Cardiac muscle cell (in vitro differentiated cells and primary cell): Measurements from ENCODE around the gene ABCA1. TPM values are rescaled to one million over a fixed set of nuclear protein-coding genes. Genes with fewer than 3 reads are reported as not detected.
A peak's percentile ranks its signal among the peaks of the same experiment; 100 is the strongest.

Experiments used
- DNase-seq, 2 donors: peaks; one replicate each; pipeline versions ENCODE4 v3.0.0 to v3.0.0-alpha.2; 2010 to 2017; ENCODE audit warnings: low read depth in 1 of 2, low spot score in 1 of 2
- H3K27ac ChIP-seq: fragments of 200-600 bp; sonication (generic); 2 replicates; pipeline ENCODE4 v1.5.1; 2016
- H3K27me3 ChIP-seq: fragments of 200-600 bp; sonication (generic); 2 replicates; pipeline ENCODE4 v1.6.0; 2016; ENCODE audit warnings: control low read depth
- H3K36me3 ChIP-seq: fragments of 200-600 bp; sonication (generic); 2 replicates; pipeline ENCODE4 v1.5.1; 2016; ENCODE audit warnings: control low read depth
- H3K4me1 ChIP-seq: fragments of 200-600 bp; sonication (generic); 2 replicates; pipeline ENCODE4 v1.8.1; 2017; ENCODE audit warnings: low read depth, mild to moderate bottlenecking, mixed run types
- H3K4me3 ChIP-seq: fragments of 200-600 bp; sonication (generic); 2 replicates; pipeline ENCODE4 v1.5.1; 2016; ENCODE audit warnings: mild to moderate bottlenecking
- H3K9me3 ChIP-seq: fragments of 200-600 bp; sonication (generic); 2 replicates; pipeline ENCODE4 v1.5.1; 2017; ENCODE audit warnings: low read depth, mild to moderate bottlenecking, control low read depth
- polyA plus RNA-seq: library from polyadenylated mRNA; unstranded; fragments of >200 nt; fragmentation: Nextera tagmentation; extraction: Ambion mirVana; gene quantifications from 2 replicates; pipeline ENCODE4 v1.2.1, GENCODE V29; 2016
- total RNA-seq: library from RNA; depleted of rRNA; stranded (reverse); fragments of >200 nt; gene quantifications from 2 replicates; pipeline ENCODE4 v1.2.3, GENCODE V29; 2016
- TF ChIP-seq, protein P1 (sequence below): IDR thresholded peaks from 2 replicates; pipeline ENCODE4 v1.5.1; 2012; ENCODE audit warnings: low read depth, mild to moderate bottlenecking, low read length

Gene ABCA1
- total and polyA plus RNA-seq, 2 experiments from 2014 or later: 2.5 to 23.0 TPM

DNA sequence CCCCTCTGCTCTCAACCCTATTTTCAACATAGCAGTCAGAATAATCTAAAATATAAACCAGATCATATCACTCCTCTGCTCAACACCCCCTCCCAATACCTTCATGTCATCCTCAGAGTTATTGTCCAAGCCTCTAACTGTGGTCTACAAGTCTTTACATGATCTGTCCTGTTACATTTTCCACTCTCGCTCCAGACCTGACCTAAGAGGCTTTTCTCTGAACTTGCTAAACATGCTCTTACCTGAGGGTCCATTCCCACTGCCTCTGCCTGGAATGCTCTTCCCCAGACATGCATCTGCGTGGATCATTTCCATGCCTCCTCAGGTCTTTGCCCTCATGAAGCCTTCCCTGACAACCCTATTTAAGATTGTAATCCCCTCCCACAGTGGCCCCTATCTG is 152.0 kb downstream of the ABCA1 start:
- Histone ChIP-seq H3K27ac (peak overlapping the region; percentile 77), H3K4me1 (peaks cover 69% of the 10 kb centered on the region), H3K4me3 (no peak overlapping the region), H3K27me3 (no peaks in the 10 kb centered on the region), H3K9me3 (no peaks in the 10 kb centered on the region), H3K36me3 (no peaks in the 10 kb centered on the region)
- DNase-seq: no peak
- TF ChIP-seq, protein P1, sequence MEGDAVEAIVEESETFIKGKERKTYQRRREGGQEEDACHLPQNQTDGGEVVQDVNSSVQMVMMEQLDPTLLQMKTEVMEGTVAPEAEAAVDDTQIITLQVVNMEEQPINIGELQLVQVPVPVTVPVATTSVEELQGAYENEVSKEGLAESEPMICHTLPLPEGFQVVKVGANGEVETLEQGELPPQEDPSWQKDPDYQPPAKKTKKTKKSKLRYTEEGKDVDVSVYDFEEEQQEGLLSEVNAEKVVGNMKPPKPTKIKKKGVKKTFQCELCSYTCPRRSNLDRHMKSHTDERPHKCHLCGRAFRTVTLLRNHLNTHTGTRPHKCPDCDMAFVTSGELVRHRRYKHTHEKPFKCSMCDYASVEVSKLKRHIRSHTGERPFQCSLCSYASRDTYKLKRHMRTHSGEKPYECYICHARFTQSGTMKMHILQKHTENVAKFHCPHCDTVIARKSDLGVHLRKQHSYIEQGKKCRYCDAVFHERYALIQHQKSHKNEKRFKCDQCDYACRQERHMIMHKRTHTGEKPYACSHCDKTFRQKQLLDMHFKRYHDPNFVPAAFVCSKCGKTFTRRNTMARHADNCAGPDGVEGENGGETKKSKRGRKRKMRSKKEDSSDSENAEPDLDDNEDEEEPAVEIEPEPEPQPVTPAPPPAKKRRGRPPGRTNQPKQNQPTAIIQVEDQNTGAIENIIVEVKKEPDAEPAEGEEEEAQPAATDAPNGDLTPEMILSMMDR: no peak

DNA sequence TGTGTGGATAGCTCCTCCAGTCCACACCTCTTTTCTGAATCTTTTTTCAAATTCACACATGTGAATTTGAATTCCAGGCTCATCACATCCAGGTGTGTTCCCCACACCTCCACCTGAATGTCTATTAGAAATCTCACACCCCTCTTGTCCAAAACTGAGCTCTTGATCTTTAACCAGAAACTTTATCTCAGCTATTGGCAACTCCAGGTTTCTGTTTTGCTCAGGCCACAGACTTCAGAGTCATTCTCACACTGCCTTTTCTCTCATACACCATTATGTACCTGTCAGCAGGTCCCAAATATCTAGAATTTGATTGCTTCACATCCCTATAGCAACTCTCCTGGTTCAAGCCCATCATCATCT is 152.4 kb downstream of the ABCA1 start:
- Histone ChIP-seq H3K27me3 (no peaks in the 10 kb centered on the region), H3K4me1 (peaks cover 65% of the 10 kb centered on the region), H3K9me3 (no peaks in the 10 kb centered on the region), H3K27ac (peak overlapping the region; percentile 77), H3K4me3 (no peak overlapping the region), H3K36me3 (no peaks in the 10 kb centered on the region)
- no peak for DNase-seq
- TF ChIP-seq, protein P1: no peak

DNA sequence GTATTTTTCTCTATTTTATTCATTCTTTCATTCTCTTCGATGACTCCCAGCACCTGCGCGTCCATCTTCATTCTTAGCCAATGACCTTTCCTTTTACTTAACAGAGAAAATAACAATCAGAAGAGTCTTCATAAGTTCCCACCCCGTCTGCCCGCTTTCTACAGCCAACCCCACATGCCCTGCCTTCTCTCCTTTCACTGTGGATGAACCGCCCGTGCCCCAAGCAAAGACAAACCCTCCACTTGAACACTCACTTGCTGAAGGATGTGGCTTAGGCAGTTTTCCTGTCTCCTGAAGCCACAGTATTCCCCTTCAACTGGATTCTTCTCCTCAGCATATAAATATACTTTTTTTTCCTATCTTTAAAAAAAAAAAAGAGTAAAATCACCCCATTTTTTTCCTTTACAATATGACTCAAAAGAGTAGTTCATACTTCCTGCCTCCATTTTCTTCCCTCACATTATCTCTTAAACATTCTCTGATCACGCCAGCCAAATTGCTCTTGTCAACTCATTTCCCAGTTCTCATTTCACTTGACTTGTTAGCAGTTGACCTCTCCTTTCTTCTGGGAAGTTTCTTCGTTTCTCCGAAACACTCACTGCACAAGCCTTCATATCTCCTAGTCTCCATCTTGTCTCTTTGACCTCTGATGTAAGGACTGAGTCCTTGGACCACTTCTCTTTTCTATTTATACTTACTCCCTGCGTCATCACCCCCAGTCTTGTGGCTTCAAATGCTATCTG is 153.0 kb downstream of the ABCA1 start:
- Histone ChIP-seq H3K4me3 (no peak overlapping the region), H3K27me3 (no peaks in the 10 kb centered on the region), H3K36me3 (no peaks in the 10 kb centered on the region), H3K9me3 (no peaks in the 10 kb centered on the region), H3K27ac (peak overlapping the region; percentile 77), H3K4me1 (peaks cover 60% of the 10 kb centered on the region)
- DNase-seq: peak; percentile 50 to 66
- TF ChIP-seq, protein P1: no peak

DNA sequence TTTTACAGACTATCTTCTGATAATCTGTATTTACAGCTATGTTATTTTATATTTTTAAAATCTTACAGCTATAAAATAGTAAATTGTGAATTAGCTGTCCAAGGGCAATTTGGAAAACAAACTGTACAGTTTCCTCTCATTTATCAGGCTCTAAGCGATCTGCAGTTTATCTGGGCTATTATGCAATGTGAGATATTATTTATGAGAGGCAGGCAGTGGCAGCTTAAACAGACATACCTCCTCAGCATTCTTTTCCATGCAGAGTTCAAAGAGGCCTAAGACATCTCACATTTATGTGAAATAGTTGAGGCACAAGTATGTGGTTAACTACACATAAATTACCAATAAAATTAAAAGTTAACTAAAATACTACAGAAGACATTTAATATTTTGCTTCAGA is 153.8 kb downstream of the ABCA1 start:
- TF ChIP-seq, protein P1: no peak
- no peaks in the 10 kb centered on the region for H3K36me3 ChIP-seq
- H3K9me3 ChIP-seq: no peaks in the 10 kb centered on the region
- H3K4me1 ChIP-seq: peaks cover 58% of the 10 kb centered on the region
- no peak overlapping the region for H3K4me3 ChIP-seq
- no peak for DNase-seq
- peak overlapping the region; percentile 77 for H3K27ac ChIP-seq
- no peaks in the 10 kb centered on the region for H3K27me3 ChIP-seq

DNA sequence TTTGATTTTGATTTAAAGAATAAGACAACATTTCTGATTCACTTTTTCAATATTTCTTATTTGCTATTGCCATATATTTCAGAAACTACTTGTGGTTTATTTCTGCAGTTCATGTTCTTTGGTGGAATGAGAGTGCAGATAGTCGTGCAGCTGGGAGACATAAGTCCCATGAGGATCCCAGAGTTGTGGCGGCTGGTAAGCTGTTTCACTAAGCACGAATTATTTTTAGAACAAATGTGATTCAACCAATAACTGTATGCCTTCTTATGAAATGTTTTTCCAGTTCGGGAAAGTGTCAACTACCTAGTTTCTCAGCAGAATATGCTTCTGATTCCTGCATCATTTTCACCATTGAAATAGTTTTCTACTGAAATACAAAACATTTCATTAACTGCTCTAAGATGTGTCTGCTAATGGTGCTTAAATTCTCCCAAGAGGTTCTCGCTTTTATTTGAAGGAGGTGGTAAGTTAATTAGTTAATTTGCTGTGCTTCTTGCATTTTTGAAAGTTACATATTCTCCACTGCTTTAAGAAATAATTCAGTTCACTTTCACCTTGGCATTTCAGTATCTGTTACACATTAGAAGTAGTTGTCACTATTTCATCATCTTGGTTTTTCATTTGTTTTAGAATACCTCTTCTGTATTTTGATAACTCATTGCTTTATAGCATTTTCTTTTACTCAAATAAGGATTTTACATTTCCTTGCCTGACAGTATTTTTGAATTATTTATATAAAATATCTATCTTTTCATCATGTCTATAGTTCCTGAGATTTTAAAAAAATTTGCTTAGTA is 155.0 kb downstream of the ABCA1 start:
- H3K9me3 ChIP-seq: no peaks in the 10 kb centered on the region
- H3K4me3 ChIP-seq: no peak overlapping the region
- no peaks in the 10 kb centered on the region for H3K36me3 ChIP-seq
- TF ChIP-seq, protein P1: no peak
- H3K27ac ChIP-seq: peak overlapping the region; percentile 76
- peak in 1 of 2 donors; percentile 48 for DNase-seq
- no peaks in the 10 kb centered on the region for H3K27me3 ChIP-seq
- H3K4me1 ChIP-seq: peaks cover 57% of the 10 kb centered on the region
